ENCODE data around the gene GNA12. TPM values are rescaled to one million over a fixed set of nuclear protein-coding genes. Genes with fewer than 3 reads are reported as not detected.

Gene GNA12
- polyA plus RNA-seq, 1 experiment = 95.3 TPM

DNA sequence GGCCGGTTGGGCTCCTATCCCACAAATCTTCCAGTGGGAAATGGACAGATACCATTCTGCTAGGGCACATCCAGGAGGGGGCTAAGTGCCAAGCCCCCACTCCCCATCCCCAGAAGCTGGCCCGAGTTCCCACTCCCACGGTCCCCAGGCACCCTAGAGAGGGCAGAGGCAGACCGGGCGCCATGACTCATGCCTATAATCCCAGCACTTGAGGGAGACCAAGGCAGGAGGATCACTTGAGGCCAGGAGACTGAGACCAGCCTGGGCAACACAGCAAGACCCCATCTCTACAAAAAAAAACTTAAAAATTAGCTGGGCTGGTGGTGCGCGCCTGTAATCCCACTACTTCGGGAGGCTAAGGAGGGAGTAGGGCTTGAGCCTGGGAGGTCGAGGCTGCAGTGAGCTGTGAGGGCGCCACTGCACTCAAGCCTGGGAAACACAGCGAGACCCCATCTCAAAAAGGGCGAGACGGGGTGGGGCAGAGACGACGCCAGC lies 870 bp downstream of the GNA12 start:
- TF ChIP-seq, protein P1, sequence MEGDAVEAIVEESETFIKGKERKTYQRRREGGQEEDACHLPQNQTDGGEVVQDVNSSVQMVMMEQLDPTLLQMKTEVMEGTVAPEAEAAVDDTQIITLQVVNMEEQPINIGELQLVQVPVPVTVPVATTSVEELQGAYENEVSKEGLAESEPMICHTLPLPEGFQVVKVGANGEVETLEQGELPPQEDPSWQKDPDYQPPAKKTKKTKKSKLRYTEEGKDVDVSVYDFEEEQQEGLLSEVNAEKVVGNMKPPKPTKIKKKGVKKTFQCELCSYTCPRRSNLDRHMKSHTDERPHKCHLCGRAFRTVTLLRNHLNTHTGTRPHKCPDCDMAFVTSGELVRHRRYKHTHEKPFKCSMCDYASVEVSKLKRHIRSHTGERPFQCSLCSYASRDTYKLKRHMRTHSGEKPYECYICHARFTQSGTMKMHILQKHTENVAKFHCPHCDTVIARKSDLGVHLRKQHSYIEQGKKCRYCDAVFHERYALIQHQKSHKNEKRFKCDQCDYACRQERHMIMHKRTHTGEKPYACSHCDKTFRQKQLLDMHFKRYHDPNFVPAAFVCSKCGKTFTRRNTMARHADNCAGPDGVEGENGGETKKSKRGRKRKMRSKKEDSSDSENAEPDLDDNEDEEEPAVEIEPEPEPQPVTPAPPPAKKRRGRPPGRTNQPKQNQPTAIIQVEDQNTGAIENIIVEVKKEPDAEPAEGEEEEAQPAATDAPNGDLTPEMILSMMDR (IDR thresholded peaks at IDR 0.05; ENCODE audit: insufficient read depth, low read depth, low read length) = no peak
- no peaks in the 10 kb centered on the region for H3K27me3 ChIP-seq (ENCODE audit: control insufficient read depth, insufficient read depth, low read length)
- H3K36me3 ChIP-seq (ENCODE audit: control insufficient read depth, insufficient read depth, low read length) = no peaks in the 10 kb centered on the region
- CTCF ChIA-PET = no interaction called here
- POLR2A ChIA-PET = no interaction called here
- peak overlapping the region; percentile 63 for H3K4me3 ChIP-seq (ENCODE audit: low read depth, low read length)
- no peak for DNase-seq (ENCODE audit: low read depth)

DNA sequence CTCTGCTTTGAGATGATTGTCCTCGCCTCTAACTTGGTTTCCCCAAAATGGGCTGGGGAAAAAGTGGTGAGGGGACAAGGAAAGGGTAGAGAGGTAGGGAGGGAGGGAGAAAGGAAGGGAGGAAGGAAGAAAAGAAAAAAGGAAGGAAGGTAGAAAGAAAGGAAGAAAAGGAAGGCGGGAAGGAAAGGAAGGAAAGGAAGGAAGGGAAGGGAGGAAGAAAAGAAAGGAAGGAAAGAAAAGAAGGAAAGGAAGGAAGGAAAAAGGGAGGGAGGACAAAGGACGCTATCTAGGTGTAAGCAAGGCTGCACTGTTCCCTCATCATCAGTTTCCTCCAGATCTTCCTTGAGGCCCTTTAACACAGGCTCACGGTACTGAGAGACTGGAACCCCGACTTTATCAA lies 2.2 kb downstream of the GNA12 start:
- Histone ChIP-seq H3K4me3 (ENCODE audit: low read depth, low read length) (no peak overlapping the region), H3K36me3 (ENCODE audit: control insufficient read depth, insufficient read depth, low read length) (no peaks in the 10 kb centered on the region)
- POLR2A ChIA-PET = no interaction called here

DNA sequence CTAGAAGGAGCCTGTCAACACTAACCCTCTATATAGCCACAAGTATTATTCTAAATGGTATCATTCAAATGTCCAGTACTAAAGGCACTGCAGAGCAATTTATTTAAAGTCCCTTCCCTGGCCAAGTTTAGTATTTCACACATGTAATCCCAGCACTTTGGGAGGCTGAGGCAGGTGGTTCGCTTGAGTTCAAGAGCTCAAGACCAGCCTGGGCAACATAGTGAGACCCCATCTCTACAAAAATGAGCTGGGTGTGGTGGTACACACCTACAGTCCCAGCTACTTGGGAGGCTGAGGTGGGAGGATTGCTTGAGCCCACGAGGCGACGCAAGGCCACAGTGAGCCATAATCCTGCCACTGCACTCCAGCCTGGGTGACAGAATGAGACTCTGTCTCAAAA lies 3.6 kb downstream of the GNA12 start:
- POLR2A ChIA-PET = no interaction called here
- CTCF ChIA-PET = no interaction called here
- no peaks in the 10 kb centered on the region for H3K27me3 ChIP-seq (ENCODE audit: control insufficient read depth, insufficient read depth, low read length)
- H3K36me3 ChIP-seq (ENCODE audit: control insufficient read depth, insufficient read depth, low read length) = no peaks in the 10 kb centered on the region
- no peak for DNase-seq (ENCODE audit: low read depth)
- TF ChIP-seq, protein P1 (IDR thresholded peaks at IDR 0.05; ENCODE audit: insufficient read depth, low read depth, low read length) = no peak
- no peak overlapping the region for H3K4me3 ChIP-seq (ENCODE audit: low read depth, low read length)

More for the DNA sequence above, 2.2 kb downstream of the GNA12 start:
- TF ChIP-seq, protein P1 (IDR thresholded peaks at IDR 0.05; ENCODE audit: insufficient read depth, low read depth, low read length) = no peak
- no peak for DNase-seq (ENCODE audit: low read depth)
- no peaks in the 10 kb centered on the region for H3K27me3 ChIP-seq (ENCODE audit: control insufficient read depth, insufficient read depth, low read length)
- CTCF ChIA-PET = no interaction called here

DNA sequence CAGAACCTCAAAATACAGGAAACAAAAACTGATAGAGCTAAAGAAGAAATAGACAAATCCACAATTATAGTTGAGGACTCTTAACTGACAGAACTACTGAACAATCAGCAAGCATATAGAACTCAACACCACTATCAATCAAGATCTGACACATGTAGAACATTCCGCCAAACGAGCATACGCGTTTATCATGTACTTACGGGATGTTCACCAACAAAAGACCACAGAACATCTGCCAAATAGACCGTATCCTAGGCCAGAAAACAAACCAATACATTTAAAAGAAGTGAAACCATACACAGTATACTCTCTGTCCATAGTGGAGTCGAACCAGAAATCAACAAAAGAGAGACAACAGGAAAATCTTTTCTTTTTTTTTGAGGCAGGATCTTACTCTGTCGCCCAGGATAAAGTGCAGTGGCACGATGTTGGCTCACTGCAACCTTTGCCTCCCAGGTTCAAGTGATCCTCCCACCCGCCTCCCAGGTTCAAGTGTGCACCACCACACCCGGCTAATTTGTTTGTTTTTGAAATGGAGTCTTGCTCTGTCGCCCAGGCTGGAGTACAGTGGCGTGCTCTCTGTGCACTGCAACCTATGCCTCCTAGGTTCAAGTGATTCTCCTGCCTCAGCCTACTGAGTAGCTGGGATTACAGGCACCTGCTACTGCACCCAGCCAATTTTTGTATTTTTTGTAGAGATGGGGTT lies 5.1 kb downstream of the GNA12 start:
- Histone ChIP-seq H3K4me3 (ENCODE audit: low read depth, low read length) (no peak overlapping the region), H3K27me3 (ENCODE audit: control insufficient read depth, insufficient read depth, low read length) (no peaks in the 10 kb centered on the region), H3K36me3 (ENCODE audit: control insufficient read depth, insufficient read depth, low read length) (no peaks in the 10 kb centered on the region)
- ChIA-PET CTCF (no interaction called here), POLR2A (no interaction called here)
- DNase-seq (ENCODE audit: low read depth) = no peak
- TF ChIP-seq, protein P1 (IDR thresholded peaks at IDR 0.05; ENCODE audit: insufficient read depth, low read depth, low read length) = no peak

DNA sequence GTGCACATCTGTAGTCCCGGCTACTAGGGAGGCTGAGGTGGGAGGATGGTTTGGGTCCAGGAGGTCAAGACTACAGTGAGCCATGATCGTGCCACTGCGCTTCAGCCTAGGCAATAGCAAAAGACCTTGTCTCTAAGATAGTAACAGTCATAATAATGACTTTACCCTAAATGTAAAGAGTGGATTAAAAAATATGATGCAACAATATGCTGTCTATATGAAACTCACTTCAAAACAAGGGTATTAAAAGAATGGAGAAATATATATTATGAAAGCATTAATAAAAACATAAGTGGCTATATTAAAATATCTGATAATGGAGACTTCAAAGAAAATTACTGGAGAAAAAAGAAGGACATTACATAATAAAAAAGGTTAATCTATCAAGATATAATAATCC lies 5.7 kb downstream of the GNA12 start:
- Histone ChIP-seq H3K36me3 (ENCODE audit: control insufficient read depth, insufficient read depth, low read length) (no peaks in the 10 kb centered on the region), H3K4me3 (ENCODE audit: low read depth, low read length) (no peak overlapping the region), H3K27me3 (ENCODE audit: control insufficient read depth, insufficient read depth, low read length) (no peaks in the 10 kb centered on the region)
- CTCF ChIA-PET = no interaction called here
- POLR2A ChIA-PET = no interaction called here
- TF ChIP-seq, protein P1 (IDR thresholded peaks at IDR 0.05; ENCODE audit: insufficient read depth, low read depth, low read length) = no peak
- DNase-seq (ENCODE audit: low read depth) = no peak
